Right forelimb (tissue), 1 donor: Measurements from ENCODE around the gene EGFL6.
A peak's percentile ranks its signal among the peaks of the same experiment; 100 is the strongest.

Experiments
- DNase-seq: peaks from one replicate; pipeline ENCODE4 v3.0.0-alpha.2; 2018

The EGFL6 gene, protein sequence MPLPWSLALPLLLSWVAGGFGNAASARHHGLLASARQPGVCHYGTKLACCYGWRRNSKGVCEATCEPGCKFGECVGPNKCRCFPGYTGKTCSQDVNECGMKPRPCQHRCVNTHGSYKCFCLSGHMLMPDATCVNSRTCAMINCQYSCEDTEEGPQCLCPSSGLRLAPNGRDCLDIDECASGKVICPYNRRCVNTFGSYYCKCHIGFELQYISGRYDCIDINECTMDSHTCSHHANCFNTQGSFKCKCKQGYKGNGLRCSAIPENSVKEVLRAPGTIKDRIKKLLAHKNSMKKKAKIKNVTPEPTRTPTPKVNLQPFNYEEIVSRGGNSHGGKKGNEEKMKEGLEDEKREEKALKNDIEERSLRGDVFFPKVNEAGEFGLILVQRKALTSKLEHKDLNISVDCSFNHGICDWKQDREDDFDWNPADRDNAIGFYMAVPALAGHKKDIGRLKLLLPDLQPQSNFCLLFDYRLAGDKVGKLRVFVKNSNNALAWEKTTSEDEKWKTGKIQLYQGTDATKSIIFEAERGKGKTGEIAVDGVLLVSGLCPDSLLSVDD

DNA sequence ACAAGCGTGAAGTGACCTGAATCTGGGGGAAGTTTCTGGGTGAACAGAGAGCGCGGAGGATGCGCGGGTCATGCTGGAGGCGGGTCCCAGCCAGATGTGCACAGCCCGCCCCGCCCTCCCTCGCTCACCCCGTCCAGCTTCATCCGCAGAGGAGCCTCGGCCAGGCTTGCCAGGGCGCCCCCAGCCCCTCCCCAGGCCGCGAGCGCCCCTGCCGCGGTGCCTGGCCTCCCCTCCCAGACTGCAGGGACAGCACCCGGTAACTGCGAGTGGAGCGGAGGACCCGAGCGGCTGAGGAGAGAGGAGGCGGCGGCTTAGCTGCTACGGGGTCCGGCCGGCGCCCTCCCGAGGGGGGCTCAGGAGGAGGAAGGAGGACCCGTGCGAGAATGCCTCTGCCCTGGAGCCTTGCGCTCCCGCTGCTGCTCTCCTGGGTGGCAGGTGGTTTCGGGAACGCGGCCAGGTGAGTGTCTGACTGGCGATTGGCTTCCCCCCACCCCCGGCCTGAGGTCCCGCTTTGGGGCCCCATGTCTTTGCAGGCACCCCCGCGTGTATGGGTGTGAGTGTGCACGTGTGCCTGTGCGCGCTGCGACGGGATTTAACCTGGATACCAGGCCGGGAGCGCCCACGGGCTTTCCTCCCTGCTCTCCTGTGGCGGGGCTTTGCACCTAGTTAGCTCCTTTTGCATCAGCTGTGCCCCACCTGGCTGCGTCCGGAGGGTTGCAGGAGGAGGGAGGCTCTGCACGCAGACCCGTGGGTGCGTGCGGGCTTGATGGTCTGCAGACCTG, at the start of gene EGFL6:
Gene EGFL6 (plus strand): TSS at position 123 of the 782 bp plus-strand sequence. CDS start 261 bp downstream, at position 384.
- DNase-seq = no peak

- no peak for DNase-seq
Measured at GRCh38 chrX:13520351-13520750, 49.0 kb upstream of the EGFL6 start.

DNA sequence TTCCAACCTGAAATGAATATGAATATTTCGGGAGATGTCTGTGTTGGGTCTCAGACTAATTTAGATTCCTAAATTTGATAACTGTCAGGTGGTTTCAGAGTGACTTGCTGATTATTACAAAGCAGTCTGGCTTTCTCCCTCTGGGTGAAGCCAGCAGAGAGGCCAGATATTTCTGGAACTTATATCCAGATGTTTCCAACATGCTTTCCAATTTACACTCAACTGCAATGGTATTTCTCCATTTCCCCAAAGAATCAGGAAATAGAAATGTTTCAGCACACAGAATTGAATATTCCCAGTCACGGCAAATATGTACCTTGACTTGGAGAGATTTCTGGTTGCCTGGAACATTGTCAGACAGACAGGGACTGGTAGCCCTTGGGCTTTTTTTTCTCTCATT, 48.5 kb upstream of the EGFL6 start:
- DNase-seq = no peak

GRCh38 chrX:13522811-13523210, 46.6 kb upstream of the EGFL6 start:
- no peak for DNase-seq

- DNase-seq = no peak
Measured at GRCh38 chrX:13533726-13534125, 35.7 kb upstream of the EGFL6 start.

DNA sequence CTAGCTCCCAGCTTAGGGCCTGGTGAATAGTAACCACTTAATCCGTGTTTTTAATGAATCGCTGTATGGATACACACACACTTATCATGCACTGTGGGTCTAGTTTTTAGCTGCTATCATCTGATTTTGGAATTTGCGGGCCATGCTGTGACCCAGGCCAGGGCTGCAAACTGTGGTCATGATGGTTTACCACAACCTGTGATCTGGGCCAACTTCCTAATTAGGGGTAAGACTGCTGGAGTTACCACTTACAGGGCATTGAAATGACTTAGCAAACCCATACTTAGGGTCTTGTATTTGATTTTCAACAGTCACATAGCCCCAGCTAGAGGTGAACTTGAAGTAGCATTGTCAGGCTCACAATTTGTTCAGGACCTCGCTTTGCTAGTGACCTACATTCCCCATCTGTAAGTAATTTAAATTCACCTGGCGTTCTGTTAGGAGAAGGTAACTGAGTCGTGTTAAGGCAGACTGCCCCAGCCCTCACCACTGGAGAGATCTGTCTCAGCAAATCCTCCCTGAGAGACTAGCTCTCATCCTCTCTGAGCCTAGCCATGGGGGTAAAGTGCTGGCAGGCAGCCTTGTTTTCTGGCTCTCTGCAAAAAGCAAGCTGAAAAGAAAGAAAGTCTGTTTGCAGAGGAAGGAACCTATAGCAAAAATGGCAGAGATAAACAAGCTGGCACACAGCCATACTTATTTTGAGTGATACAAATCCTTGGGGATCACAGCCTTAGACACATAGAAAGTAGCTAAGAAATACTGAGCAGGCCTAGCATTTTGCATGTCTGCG, 33.8 kb upstream of the EGFL6 start:
- DNase-seq = no peak

DNA sequence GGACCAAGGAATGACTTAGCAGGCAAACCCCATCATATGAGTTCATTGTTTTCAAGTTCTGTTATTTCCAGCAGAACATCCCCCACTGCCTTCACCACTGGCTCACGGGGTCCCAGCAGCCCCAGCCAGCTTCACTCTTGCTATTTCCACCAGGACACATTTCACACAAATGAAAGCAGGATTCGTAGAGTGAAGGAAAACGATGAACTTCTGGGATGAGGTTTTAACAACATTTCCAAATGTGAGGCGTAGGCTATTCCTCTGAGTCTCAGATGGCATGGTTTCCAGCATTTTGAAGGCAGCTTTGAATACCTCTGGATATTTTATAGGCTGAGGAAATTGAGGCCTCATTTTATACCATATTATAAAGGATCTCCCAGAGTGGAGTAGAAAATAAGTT, 32.9 kb upstream of the EGFL6 start:
- DNase-seq = peak; percentile 47

DNA sequence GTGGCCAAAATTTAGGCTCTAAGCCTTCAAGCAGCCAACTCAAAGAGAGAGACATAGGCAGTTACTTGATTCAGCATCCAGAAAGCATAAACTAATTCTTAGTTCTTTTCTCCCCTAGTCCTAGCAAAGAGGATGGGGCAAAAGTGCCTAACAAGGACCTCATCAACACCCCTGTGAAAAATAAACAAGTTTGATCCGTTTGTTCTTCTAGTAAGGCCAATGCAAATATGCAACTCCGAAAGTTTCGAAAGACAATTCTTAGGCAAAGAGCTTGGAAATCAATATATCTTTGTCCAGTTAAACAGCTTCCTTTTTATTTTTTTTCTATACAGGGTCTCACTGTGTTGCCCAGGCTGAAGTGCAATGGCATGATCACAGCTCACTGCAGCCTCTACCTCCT, 31.0 kb upstream of the EGFL6 start:
- no peak for DNase-seq

- no peak for DNase-seq
Measured at GRCh38 chrX:13540602-13541001, 28.8 kb upstream of the EGFL6 start.

- DNase-seq = no peak
Measured at GRCh38 chrX:13545726-13546125, 23.7 kb upstream of the EGFL6 start.

DNA sequence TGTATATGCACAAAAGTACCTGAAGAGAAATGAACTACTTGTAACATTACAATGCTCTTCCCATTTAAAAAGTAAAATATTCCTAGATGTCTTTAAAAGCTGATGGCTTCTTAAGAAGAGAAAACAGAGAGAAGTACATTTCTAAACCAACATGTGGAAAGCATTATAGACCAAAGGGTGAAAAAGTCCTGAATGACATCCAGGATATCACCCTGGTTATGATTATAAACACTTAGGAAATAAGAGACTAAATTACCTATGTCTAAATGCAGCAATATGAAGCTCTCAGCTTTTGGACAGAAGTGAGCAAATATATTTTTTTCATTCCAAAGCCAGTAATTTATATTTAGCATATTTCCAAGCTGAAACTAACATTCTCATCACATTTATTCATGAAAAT, 21.7 kb upstream of the EGFL6 start:
- no peak for DNase-seq

GRCh38 chrX:13550346-13550745, 19.1 kb upstream of the EGFL6 start:
- no peak for DNase-seq

GRCh38 chrX:13551610-13552009, 17.8 kb upstream of the EGFL6 start:
- no peak for DNase-seq

DNA sequence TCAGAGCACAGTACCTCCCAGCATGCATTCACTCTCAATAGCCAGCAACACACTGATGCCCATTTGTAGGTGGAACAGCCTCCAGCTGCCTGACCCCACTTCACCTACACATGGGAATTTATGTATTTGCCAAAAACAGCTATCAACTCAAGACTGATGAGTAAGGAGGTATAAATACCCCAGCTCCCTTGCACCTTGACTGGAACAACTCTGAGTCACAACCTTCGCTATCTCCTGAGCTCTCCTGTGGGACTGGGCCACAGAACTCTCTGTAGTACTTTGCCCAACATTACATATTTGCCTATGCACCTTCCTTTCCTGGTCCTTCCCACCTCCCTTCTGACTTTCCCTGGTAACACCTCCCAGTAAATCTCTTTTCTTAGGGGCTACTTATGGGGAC, 16.5 kb upstream of the EGFL6 start:
- no peak for DNase-seq

- DNase-seq = no peak
Measured at GRCh38 chrX:13565511-13565910, 3.9 kb upstream of the EGFL6 start.

DNA sequence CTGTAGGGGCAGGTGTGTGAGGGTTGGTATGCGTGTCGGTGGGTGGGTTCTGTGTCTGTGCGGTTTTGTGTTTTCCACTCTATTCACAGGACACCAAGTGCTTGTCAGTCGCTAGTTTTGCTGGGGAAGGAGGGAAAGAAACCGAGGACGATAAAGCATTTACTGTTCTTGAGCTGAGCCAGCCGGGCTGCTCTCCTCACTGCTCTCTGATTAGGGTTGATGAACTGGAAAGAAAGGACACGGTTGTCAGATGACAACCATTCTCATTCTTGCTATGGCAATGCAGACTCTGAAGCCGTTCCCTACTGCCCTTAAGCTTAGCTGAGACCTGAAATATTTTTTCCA, 832 bp downstream of the EGFL6 start:
- no peak for DNase-seq

DNA sequence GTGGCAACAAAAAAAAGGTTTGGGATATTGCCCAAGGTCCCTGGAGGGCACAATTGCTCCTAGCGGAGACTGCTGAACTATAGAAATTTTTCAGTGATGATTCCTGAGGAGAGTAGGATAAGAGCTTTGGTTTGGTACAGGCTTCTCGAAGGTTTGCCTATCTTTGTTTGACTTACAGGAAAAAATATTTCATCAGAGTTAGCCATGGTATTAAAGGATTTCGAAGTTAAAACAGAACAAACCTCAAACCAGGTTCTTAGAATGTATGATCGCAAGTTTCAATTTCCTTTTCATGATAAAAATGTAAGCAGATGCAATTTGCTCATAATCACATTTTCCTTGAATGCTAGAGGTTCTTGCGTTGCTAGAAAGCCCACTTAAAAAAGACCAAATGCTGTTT, 1.7 kb downstream of the EGFL6 start:
- DNase-seq = no peak

GRCh38 chrX:13574600-13574999, 5.2 kb downstream of the EGFL6 start:
- no peak for DNase-seq

- DNase-seq = no peak
Measured at GRCh38 chrX:13579661-13580060, 10.3 kb downstream of the EGFL6 start.

GRCh38 chrX:13581554-13581953, 12.2 kb downstream of the EGFL6 start:
- no peak for DNase-seq

- no peak for DNase-seq
Measured at GRCh38 chrX:13587786-13588477, 18.5 kb downstream of the EGFL6 start.

DNA sequence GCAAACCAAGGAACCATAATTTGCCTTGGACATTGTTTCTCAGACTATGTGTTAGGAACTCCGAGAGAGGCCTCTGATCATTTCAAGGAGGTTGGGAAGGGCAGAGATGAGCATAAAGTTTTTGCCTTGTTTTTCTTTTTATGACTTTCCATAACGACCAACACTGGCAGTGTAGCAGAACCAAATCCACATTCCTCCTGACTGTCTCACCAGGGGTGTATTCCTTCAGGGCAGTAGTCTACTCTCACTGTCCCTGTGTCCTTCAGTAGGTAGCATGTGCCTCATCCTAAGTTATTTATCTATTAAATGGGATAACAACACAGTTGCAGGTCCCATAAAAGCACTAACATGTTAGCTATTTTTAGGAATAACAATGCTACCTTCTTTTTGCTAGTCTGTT, 20.8 kb downstream of the EGFL6 start:
- no peak for DNase-seq

DNA sequence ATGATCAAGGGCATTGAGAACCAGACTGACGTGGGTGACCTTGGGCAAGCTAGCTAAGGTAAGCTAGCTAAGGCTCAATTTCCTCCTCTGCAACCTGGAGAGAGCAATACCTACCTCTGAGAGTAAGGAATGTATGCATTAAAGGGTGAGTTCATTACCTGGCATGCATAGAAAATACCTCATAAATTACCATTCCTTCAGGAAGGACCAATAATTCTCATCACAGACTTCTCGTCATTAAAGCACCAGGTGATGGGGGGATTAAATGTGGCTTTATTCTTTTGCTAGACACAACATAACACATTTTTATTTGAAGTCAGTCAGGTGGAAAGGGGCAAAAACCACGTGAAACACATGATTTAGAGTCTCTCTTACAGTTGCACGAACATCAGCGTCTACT, 21.5 kb downstream of the EGFL6 start:
- DNase-seq = no peak
